GM21423 (cell line): ENCODE data around the gene CYLD.

ENCODE experiments used
- ATAC-seq: cut with Tn5 transposase; IDR thresholded peaks from one replicate; pipeline ENCODE4 v1.9.1; 2021; ENCODE audit warnings: mild to moderate bottlenecking, moderate library complexity; ENCODE audit not compliant: unreplicated experiment

CYLD gene

GRCh38 chr16:50814541-50814940 is 72.7 kb downstream of the CYLD start:
- ATAC-seq, result no peak

- ATAC-seq, result no peak
Observed at GRCh38 chr16:50815382-50815781, 73.5 kb downstream of the CYLD start.

- ATAC-seq, result no peak
Observed at GRCh38 chr16:50816901-50817555, 75.1 kb downstream of the CYLD start.

- ATAC-seq, result no peak
Observed at GRCh38 chr16:50818380-50818779, 76.5 kb downstream of the CYLD start.

- ATAC-seq, result no peak
Observed at GRCh38 chr16:50819706-50820105, 77.8 kb downstream of the CYLD start.

- no peak for ATAC-seq
Observed at GRCh38 chr16:50820225-50820624, 78.3 kb downstream of the CYLD start.

GRCh38 chr16:50821586-50821985 is 79.7 kb downstream of the CYLD start:
- ATAC-seq, result no peak

- ATAC-seq, result no peak
Observed at GRCh38 chr16:50822671-50823070, 80.8 kb downstream of the CYLD start.

- ATAC-seq, result no peak
Observed at GRCh38 chr16:50826797-50827316, 85.0 kb downstream of the CYLD start.

- no peak for ATAC-seq
Observed at GRCh38 chr16:50828164-50828702, 86.3 kb downstream of the CYLD start.

GRCh38 chr16:50830698-50831097 is 88.8 kb downstream of the CYLD start:
- no peak for ATAC-seq

- no peak for ATAC-seq
Observed at GRCh38 chr16:50831751-50832150, 89.9 kb downstream of the CYLD start.

GRCh38 chr16:50833929-50834328 is 92.0 kb downstream of the CYLD start:
- ATAC-seq, result no peak

GRCh38 chr16:50834701-50835100 is 92.8 kb downstream of the CYLD start:
- ATAC-seq, result no peak

GRCh38 chr16:50835358-50836060 is 93.6 kb downstream of the CYLD start:
- ATAC-seq, result no peak

- no peak for ATAC-seq
Observed at GRCh38 chr16:50836121-50836621, 94.3 kb downstream of the CYLD start.

GRCh38 chr16:50837324-50837723 is 95.4 kb downstream of the CYLD start:
- ATAC-seq, result no peak

GRCh38 chr16:50838165-50838564 is 96.3 kb downstream of the CYLD start:
- no peak for ATAC-seq

GRCh38 chr16:50838885-50839284 is 97.0 kb downstream of the CYLD start:
- no peak for ATAC-seq

GRCh38 chr16:50839356-50839755 is 97.5 kb downstream of the CYLD start:
- no peak for ATAC-seq

GRCh38 chr16:50839920-50840729 is 98.2 kb downstream of the CYLD start:
- no peak for ATAC-seq
